ENCODE data around the gene NOTCH4.

DNA sequence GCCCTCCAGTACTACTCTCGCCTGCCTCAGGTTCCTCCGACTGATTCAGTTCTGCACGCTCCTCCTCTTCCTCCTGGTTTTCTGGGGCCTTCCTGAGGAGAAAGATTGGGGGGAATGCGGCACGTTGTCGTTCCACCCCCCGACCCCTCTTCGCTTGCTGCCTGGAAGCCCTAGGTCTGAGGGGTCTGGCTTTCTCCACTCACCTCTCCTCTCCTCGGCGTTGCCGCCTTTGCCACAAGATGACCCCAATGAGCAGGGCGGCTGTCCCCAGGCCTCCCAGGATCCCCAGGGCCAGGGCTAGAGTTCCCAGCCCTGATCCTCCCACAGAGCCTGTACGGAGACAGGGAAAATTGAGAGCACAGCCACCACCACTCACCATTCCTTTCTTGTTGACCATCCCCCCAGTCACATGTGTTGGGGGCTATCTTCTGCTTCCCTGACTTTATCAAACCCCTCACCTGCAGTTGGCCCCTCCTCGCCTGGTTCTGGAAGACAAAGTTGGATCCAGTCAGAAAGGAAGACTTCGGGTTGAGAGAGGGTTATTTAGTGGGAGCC is 42.6 kb downstream of the NOTCH4 start:
- TF ChIP-seq, protein P1, sequence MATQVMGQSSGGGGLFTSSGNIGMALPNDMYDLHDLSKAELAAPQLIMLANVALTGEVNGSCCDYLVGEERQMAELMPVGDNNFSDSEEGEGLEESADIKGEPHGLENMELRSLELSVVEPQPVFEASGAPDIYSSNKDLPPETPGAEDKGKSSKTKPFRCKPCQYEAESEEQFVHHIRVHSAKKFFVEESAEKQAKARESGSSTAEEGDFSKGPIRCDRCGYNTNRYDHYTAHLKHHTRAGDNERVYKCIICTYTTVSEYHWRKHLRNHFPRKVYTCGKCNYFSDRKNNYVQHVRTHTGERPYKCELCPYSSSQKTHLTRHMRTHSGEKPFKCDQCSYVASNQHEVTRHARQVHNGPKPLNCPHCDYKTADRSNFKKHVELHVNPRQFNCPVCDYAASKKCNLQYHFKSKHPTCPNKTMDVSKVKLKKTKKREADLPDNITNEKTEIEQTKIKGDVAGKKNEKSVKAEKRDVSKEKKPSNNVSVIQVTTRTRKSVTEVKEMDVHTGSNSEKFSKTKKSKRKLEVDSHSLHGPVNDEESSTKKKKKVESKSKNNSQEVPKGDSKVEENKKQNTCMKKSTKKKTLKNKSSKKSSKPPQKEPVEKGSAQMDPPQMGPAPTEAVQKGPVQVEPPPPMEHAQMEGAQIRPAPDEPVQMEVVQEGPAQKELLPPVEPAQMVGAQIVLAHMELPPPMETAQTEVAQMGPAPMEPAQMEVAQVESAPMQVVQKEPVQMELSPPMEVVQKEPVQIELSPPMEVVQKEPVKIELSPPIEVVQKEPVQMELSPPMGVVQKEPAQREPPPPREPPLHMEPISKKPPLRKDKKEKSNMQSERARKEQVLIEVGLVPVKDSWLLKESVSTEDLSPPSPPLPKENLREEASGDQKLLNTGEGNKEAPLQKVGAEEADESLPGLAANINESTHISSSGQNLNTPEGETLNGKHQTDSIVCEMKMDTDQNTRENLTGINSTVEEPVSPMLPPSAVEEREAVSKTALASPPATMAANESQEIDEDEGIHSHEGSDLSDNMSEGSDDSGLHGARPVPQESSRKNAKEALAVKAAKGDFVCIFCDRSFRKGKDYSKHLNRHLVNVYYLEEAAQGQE (IDR thresholded peaks at IDR 0.05; ENCODE audit: low read depth), result no peak
- TF ChIP-seq, protein P2, sequence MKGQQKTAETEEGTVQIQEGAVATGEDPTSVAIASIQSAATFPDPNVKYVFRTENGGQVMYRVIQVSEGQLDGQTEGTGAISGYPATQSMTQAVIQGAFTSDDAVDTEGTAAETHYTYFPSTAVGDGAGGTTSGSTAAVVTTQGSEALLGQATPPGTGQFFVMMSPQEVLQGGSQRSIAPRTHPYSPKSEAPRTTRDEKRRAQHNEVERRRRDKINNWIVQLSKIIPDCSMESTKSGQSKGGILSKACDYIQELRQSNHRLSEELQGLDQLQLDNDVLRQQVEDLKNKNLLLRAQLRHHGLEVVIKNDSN (IDR thresholded peaks at IDR 0.05), result no peak
- TF ChIP-seq FOXM1 (IDR thresholded peaks at IDR 0.05; ENCODE audit: borderline replicate concordance, low read depth) (no peak), EP300 (IDR thresholded peaks at IDR 0.05; ENCODE audit: borderline replicate concordance) (no peak), EGR1 (IDR thresholded peaks at IDR 0.05) (no peak), RAD21 (IDR thresholded peaks at IDR 0.05; ENCODE audit: low read depth) (no peak), TCF12 (IDR thresholded peaks at IDR 0.05; ENCODE audit: low read depth) (no peak)
- TF ChIP-seq, protein P3, sequence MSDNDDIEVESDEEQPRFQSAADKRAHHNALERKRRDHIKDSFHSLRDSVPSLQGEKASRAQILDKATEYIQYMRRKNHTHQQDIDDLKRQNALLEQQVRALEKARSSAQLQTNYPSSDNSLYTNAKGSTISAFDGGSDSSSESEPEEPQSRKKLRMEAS (IDR thresholded peaks at IDR 0.05), result no peak
